Stimulated activated memory B cell treated with anti-CD40 and anti-IgM and Interleukin-4, amounts not matched to agents 10 μg/mL and 1 μg/mL and 100 μg/mL, for 72 hours (primary cell): ENCODE data around the gene CNOT1.
"Not testable (repeated sequence)": the region's sequence is repeated elsewhere in the genome, so short reads cannot be mapped to it uniquely, and the experiment has no call there.

Source experiments
- ATAC-seq: fragments of 150-1000 bp; cut with Tn5 transposase; 2 replicates; pipeline ENCODE4 v1.10.0; 2021
- H3K27ac Mint-ChIP-seq: one replicate; pipeline ENCODE4 v1.8.0; 2022; ENCODE audit warnings: mild to moderate bottlenecking, mixed read lengths
- H3K27me3 Mint-ChIP-seq: one replicate; pipeline ENCODE4 v1.8.0; 2022; ENCODE audit warnings: mixed read lengths
- H3K36me3 Mint-ChIP-seq: one replicate; pipeline ENCODE4 v1.8.0; 2022; ENCODE audit warnings: mixed read lengths
- H3K4me1 Mint-ChIP-seq: one replicate; pipeline ENCODE4 v1.8.0; 2022; ENCODE audit warnings: mixed read lengths
- H3K4me3 Mint-ChIP-seq: one replicate; pipeline ENCODE4 v1.8.0; 2022; ENCODE audit warnings: mild to moderate bottlenecking, moderate library complexity, mixed read lengths
- H3K9me3 Mint-ChIP-seq: one replicate; pipeline ENCODE4 v1.8.0; 2022; ENCODE audit warnings: mixed read lengths

Gene CNOT1

DNA sequence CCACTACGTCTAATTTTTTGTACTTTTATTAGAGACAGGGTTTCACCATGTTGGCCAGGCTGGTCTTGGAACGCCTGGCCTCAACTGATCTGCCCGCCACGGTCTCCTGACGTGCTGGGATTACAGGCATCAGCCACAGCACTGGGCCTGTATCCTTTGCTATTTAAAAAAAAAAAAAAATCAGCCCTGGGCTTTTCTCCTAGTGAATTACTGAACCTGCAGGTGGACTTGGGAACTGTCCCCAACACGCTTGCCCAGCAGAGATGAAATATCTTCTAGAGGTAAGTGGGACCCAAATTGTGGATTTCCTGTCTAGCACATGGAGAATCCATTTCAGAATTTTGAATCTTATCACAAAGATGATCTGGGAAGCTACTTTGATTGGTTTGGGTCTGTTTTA, 14.8 kb downstream of the CNOT1 start:
- ATAC-seq, result no peak
- Mint-ChIP-seq H3K27ac (no peak overlapping the region), H3K27me3 (no peaks in the 10 kb centered on the region), H3K4me1 (peaks cover 10% of the 10 kb centered on the region), H3K4me3 (no peak overlapping the region), H3K36me3 (peaks cover 13% of the 10 kb centered on the region), H3K9me3 (no peaks in the 10 kb centered on the region)

DNA sequence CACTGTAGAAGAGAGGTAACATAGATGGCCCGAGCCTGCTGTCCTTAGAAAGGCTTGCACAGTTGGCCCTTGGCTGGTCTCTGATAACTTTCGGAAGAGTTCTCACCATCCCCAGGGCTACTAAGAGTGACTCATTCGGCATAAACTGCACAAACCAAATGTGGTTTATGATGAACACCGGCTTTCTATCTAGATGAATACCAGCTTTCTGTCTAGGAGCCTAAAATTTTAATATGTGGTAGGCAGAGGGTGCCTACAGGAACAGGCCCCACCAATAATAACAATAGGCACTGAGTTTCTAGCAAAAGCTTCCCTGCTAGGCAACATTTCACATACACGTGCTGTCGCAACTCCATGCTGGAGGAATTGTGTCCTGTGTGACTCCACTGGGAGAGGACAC, 15.4 kb downstream of the CNOT1 start:
- Mint-ChIP-seq H3K9me3 (no peaks in the 10 kb centered on the region), H3K4me1 (peaks cover 6% of the 10 kb centered on the region), H3K27me3 (no peaks in the 10 kb centered on the region), H3K27ac (no peak overlapping the region), H3K36me3 (peaks cover 11% of the 10 kb centered on the region), H3K4me3 (no peak overlapping the region)
- no peak for ATAC-seq

DNA sequence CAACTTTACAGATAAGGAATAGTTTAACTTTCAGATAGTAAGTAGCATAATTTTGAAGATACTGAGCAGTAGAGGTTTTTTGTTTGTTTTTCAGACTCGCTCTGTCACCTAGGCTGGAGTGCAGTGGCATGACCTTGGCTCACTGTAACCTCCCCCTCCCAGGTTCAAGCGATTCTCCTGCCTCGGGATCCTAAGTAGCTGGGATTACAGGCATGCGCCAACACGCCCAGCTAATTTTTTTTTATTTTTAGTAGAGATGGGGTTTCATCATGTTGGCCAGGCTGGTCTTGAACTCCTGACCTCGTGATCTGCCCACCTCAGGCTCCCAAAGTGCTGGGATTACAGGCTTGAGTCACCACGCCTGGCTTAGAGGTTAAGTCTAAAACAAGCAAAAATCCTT, 16.7 kb downstream of the CNOT1 start:
- not testable (repeated sequence) for H3K27me3 Mint-ChIP-seq, ATAC-seq, H3K4me3 Mint-ChIP-seq, H3K27ac Mint-ChIP-seq, H3K9me3 Mint-ChIP-seq
- Mint-ChIP-seq H3K4me1 (peaks cover 12% of the 10 kb centered on the region), H3K36me3 (peaks cover 17% of the 10 kb centered on the region)

DNA sequence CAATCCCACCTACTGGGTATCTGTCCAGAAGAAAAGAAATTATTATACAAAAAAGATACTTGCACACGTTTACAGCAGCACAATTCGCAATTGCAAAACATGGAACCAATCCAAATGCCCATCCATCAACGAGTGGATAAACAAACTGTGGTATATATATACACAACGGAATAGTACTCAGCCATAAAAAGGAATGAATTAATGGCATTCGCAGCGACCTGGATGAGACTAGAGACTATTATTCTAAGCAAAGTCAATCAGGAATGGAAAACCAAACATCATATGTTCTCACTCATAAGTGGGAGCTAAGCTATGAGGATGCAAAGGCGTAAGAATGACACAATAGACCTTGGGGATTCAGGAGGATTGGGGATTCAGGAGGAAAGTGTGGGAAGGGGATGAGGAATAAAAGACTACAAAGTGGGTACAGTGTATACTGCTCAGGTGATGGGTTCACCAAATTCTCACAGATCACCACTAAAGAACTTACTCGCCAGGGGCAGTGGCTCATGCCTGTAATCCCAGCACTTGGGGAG, 21.0 kb downstream of the CNOT1 start:
- ATAC-seq, result no peak
- Mint-ChIP-seq H3K4me1 (peaks cover 27% of the 10 kb centered on the region), H3K27ac (no peak overlapping the region), H3K36me3 (peaks cover 33% of the 10 kb centered on the region), H3K4me3 (no peak overlapping the region), H3K9me3 (no peaks in the 10 kb centered on the region), H3K27me3 (no peaks in the 10 kb centered on the region)

DNA sequence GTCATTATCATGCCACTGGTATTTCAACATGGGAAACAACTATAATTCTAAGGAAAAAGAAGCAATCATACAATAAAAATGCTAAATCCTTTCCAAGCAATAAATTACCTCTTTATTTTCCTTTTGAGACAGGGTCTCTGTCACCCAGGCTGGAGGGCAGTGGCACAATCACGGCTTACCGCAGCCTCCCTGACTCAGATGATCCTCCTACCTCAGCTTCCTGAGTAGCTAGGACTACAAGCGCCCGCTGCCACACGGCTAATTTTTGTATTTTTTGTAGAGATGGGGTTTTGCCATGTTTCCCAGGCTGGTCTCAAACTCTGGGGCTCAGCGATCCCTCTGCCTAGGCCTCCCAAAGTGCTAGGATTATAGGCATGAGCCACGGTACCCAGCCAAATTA, 24.1 kb downstream of the CNOT1 start:
- H3K36me3 Mint-ChIP-seq, result peaks cover 39% of the 10 kb centered on the region
- H3K9me3 Mint-ChIP-seq, result no peaks in the 10 kb centered on the region
- H3K27ac Mint-ChIP-seq, result no peak overlapping the region
- H3K27me3 Mint-ChIP-seq, result no peaks in the 10 kb centered on the region
- H3K4me3 Mint-ChIP-seq, result no peak overlapping the region
- no peak for ATAC-seq
- peaks cover 33% of the 10 kb centered on the region for H3K4me1 Mint-ChIP-seq

DNA sequence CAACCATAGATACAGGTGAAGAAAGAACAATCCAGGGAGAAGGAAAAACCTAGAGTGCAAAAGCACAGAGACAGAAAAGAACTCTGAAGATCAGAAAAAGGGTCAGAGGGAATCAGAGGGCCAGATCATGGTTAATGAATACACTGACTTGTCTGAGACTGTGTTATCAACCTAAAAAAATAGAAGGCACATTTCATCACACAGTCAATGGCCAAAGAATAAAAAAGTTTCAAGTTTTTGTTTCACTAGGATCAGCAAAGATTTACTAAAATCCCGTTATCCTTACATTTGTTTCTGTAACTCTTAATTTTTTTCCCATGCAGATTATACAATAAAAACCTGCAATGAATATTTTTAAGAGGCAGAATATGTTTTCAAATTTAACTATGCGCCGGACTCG, 38.5 kb downstream of the CNOT1 start:
- Mint-ChIP-seq H3K4me1 (peaks cover 33% of the 10 kb centered on the region), H3K27me3 (no peaks in the 10 kb centered on the region), H3K9me3 (no peaks in the 10 kb centered on the region), H3K36me3 (peaks cover 67% of the 10 kb centered on the region), H3K27ac (peak overlapping the region; percentile 57), H3K4me3 (no peak overlapping the region)
- ATAC-seq, result no peak

DNA sequence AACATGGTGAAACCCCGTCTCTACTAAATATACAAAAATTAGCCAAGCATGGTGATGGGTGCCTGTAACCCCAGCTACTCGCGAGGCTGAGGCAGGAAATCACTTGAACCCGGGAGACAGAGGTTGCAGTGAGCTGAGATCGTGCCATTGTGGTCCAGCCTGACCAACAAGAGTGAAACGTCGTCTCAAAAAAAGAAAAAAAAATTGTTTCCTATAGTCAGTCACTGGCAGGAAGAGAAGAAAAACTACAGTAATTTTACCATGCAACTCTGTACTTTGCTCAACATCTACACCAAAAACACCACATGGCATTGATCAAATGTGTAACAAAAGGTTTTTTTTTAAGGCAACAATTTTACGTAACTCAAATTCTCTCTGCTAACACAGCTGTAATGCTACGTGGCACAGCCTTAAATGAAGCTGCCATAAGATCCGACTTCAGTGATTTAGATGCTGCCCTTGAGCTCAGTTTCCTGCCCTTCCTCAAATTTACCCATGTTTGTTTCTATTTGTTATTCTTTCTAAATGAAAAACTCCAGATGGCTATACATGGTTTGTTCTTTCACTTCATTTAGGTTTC, 40.2 kb downstream of the CNOT1 start:
- peaks cover 61% of the 10 kb centered on the region for H3K36me3 Mint-ChIP-seq
- H3K27ac Mint-ChIP-seq, result peak overlapping the region; percentile 57
- H3K27me3 Mint-ChIP-seq, result no peaks in the 10 kb centered on the region
- peaks cover 20% of the 10 kb centered on the region for H3K4me1 Mint-ChIP-seq
- no peaks in the 10 kb centered on the region for H3K9me3 Mint-ChIP-seq
- ATAC-seq, result no peak
- no peak overlapping the region for H3K4me3 Mint-ChIP-seq

DNA sequence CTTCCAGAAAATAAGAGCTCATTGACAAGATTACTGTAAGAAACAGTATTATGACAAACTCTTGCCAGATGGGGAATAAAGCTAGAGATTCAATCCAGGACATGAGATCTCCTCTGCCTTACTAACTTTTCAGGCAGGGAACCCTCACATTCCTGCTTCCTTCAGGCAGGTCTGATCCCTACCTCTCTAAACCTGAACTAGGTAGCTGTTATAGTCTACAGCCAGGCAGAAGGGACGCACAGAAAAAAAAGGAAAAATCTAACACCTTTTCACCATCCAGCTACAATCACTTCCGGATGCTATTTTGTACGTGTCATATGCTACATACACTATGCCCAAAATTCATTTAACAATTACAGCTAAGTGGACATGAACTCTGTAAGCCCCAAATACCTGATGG, 41.2 kb downstream of the CNOT1 start:
- Mint-ChIP-seq H3K27ac (no peak overlapping the region), H3K4me1 (peaks cover 16% of the 10 kb centered on the region), H3K9me3 (no peaks in the 10 kb centered on the region), H3K27me3 (no peaks in the 10 kb centered on the region), H3K36me3 (peaks cover 59% of the 10 kb centered on the region), H3K4me3 (no peak overlapping the region)
- no peak for ATAC-seq

DNA sequence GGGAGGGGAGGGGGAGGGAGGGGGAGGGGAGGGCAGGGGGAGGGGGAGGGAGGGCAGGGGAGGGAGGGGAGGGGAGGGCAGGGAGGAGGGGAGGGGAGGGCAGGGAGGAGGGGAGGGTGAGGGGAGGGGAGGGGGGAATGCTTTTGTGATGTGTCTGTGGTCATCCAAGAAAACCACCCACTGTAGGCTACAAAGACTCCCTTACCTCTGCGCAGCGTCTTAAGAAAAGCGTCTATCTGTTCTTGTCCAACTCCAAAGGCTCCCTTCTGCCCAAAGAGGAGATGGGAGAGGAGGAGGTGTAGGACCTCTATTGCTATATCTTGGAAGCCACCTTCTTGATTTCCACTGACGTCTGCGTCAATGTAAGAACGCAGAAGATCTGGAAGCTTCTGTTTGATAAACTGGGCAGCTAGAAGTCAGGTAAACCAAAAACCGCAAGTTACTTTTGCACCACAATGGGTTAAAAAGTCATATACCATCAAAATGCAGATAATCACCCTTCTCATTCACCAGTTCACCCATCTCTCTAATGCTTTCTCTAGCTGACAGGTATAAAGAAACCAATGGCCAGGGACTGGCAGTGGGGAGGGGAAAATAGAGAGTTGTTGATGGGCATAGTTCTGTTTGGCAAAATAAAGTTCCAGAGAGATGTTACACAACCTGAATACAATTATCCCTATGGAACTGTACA, 43.1 kb downstream of the CNOT1 start:
- no peak overlapping the region for H3K27ac Mint-ChIP-seq
- H3K36me3 Mint-ChIP-seq, result peaks cover 51% of the 10 kb centered on the region
- peaks cover 16% of the 10 kb centered on the region for H3K4me1 Mint-ChIP-seq
- no peak overlapping the region for H3K4me3 Mint-ChIP-seq
- no peaks in the 10 kb centered on the region for H3K9me3 Mint-ChIP-seq
- no peak for ATAC-seq
- no peaks in the 10 kb centered on the region for H3K27me3 Mint-ChIP-seq

DNA sequence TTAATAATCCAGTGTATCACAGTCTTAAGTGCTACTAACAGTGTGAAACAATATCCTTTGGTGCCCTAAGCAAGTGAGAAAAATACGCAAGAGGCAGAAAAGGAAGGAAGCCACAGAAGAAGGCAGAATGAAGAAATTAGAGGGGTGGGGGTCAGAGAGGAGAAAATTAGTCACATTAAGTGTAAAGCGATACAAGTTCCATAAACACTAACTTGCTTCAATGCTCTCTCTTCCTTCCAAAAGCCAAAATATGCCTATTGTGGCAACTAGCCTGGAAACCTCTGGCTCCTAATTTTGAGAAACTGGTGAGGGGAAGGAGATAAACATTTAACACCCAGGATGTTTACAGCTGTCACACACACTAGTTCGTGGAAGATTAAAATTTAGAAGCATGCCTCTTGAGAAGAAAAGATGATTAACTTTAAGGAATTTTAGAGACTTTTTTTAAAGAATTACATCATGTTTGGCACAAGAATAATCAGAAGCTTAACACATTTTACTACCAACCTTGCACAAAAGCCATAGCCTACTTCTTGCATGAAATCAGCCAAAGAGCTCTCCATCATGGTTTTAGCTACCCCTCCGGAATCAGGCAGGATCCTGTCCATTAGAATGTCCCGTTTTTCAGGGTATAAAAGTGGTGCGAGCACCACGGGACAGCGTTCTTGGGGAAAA, 44.7 kb downstream of the CNOT1 start:
- Mint-ChIP-seq H3K4me3 (no peak overlapping the region), H3K36me3 (peaks cover 42% of the 10 kb centered on the region), H3K27me3 (no peaks in the 10 kb centered on the region), H3K27ac (no peak overlapping the region), H3K9me3 (no peaks in the 10 kb centered on the region), H3K4me1 (peaks cover 4% of the 10 kb centered on the region)
- ATAC-seq, result no peak

DNA sequence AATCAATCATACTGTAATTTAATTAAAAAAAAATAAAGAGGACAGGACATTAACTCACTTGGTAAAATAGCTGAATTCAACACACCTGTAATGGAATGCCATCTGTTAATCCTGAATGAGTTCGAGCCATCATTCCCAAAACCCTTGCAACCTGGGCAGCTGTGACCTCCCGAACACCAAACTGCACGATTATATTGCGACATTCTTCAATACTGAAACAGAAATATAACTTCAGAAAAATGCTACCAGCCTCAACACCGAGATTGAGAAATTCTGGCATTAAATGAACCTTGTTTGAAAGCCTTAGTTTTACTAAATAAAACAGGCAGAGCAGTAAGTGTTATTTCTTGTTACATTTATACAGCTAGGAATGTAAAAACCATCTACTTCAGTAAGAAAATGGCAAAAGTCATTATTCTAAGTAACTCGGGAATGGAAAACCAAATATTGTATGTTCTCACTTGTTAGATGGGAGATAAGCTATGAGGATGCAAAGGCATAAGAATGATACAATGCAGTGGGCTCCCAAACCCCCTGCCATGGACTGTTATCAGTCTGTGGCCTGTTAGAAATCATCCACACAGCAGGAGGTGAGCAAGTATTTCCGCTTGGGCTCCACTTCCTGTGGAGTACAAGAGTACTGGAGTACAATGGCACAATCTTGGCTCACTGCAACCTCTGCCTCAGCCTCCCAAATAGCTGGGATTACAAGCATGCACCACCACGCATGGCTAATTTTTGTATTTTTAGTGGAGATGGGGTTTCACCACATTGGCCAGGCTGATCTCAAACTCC, 46.5 kb downstream of the CNOT1 start:
- no peaks in the 10 kb centered on the region for H3K4me1 Mint-ChIP-seq
- H3K27ac Mint-ChIP-seq, result no peak overlapping the region
- no peaks in the 10 kb centered on the region for H3K27me3 Mint-ChIP-seq
- H3K36me3 Mint-ChIP-seq, result peaks cover 53% of the 10 kb centered on the region
- no peaks in the 10 kb centered on the region for H3K9me3 Mint-ChIP-seq
- ATAC-seq, result no peak
- no peak overlapping the region for H3K4me3 Mint-ChIP-seq

DNA sequence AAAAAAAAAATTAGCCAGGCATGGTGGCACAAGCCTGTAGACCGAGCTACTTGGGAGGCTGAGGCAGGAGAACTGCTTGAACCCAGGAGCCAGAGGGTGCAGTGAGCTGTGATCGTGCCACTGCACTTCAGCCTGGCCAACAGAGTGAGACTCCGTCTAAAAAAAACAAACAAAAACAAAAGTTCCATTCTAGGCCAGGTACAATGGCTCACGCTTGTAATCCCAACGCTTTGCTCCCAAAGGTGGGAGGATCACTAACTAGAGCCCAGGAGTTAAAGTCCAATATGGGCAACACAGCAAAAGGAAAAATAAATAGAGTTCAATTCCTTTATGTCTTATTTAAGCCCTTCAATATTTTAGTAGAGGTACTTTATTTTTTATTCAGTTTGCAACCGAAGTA, 47.5 kb downstream of the CNOT1 start:
- Mint-ChIP-seq H3K4me3 (no peak overlapping the region), H3K27ac (no peak overlapping the region), H3K4me1 (no peaks in the 10 kb centered on the region), H3K9me3 (no peaks in the 10 kb centered on the region), H3K36me3 (peaks cover 51% of the 10 kb centered on the region), H3K27me3 (no peaks in the 10 kb centered on the region)
- ATAC-seq, result no peak

DNA sequence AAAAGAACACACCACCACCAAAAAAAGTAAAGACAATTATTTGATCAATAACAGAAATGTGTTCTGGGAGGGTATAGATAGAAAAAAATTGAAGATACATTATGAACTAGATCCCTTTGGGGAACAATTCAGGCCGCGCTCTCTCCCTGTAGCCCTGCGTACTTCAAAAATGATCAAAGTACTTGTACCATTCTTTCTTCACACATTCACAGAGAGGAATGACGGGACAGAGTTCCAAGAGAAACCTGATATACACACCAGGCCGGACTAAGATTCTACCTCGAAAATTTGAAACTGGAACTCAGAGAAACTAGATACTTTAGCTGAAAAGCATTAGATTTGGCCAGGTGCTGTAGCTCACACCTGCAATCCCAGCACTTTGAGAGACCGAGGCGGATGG, 50.0 kb downstream of the CNOT1 start:
- Mint-ChIP-seq H3K27ac (no peak overlapping the region), H3K9me3 (no peaks in the 10 kb centered on the region), H3K4me3 (no peak overlapping the region), H3K27me3 (no peaks in the 10 kb centered on the region), H3K36me3 (peaks cover 61% of the 10 kb centered on the region), H3K4me1 (no peaks in the 10 kb centered on the region)
- ATAC-seq, result no peak

DNA sequence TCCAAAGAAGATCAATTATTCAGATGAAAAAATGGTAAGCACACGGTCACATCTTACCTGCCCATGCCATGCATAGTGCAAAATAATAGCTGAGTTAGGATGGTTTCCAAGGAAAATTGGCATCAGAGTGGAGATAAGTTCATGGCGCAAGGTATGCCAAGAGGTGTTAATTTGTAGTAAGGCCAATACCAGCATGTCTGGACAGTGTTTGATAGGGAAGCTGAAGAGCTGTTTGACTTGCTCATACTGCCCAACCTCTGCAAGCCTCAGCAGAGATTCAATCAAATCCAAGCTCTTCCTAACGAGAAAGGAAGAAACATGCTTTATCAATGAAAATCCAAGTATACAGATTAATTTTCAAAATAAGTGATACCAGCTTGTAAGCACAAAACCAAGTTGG, 51.0 kb downstream of the CNOT1 start:
- H3K4me3 Mint-ChIP-seq, result no peak overlapping the region
- no peaks in the 10 kb centered on the region for H3K27me3 Mint-ChIP-seq
- H3K4me1 Mint-ChIP-seq, result no peaks in the 10 kb centered on the region
- H3K36me3 Mint-ChIP-seq, result peaks cover 69% of the 10 kb centered on the region
- H3K9me3 Mint-ChIP-seq, result no peaks in the 10 kb centered on the region
- no peak overlapping the region for H3K27ac Mint-ChIP-seq
- ATAC-seq, result no peak

DNA sequence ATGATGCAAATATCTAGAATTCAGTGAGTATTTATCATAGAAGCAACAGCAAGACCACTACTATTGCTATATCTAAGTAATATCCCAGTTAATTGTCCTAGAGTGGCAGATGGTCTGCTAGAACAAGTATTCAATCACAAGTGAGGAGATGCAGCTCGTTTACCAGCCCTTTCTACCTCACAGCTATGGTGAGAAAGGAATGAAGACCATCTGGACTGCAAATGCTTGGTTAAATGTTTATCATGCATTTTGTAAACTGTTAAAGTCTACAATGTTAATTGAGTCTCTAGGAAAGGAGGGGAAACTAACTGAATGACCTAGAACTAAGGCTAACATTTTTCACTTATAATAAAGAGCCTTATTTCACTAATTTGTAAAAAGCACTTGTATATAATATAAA, 52.5 kb downstream of the CNOT1 start:
- Mint-ChIP-seq H3K27me3 (no peaks in the 10 kb centered on the region), H3K4me3 (no peak overlapping the region), H3K27ac (no peak overlapping the region), H3K4me1 (no peaks in the 10 kb centered on the region), H3K9me3 (no peaks in the 10 kb centered on the region), H3K36me3 (peaks cover 72% of the 10 kb centered on the region)
- no peak for ATAC-seq
